Activated CD4-positive, alpha-beta T cell treated with anti-CD3 and anti-CD28 coated beads, Interleukin-2, amount 50 U/mL, for 1 hour (primary cell): Measurements from ENCODE around the gene MICB.
"Not testable (repeated sequence)": the region's sequence is repeated elsewhere in the genome, so short reads cannot be mapped to it uniquely, and the experiment has no call there.

Experiments
- DNase-seq: peaks from one replicate; pipeline ENCODE4 v3.0.0-alpha.2; 2020

The MICB gene

GRCh38 chr6:31497531-31498476 is at the start of gene MICB:
Gene MICB, plus strand, starts transcription at chr6:31498145. Its CDS starts 49 bp downstream, at chr6:31498194.
- DNase-seq, result peak; percentile 84

GRCh38 chr6:31450751-31451150 is 47.2 kb upstream of the MICB start:
- DNase-seq, result no peak

GRCh38 chr6:31452859-31453258 is 45.1 kb upstream of the MICB start:
- DNase-seq, result no peak

GRCh38 chr6:31453259-31453658 is 44.7 kb upstream of the MICB start:
- DNase-seq, result no peak

- DNase-seq, result not testable (repeated sequence)
Observed at GRCh38 chr6:31459864-31460263, 38.1 kb upstream of the MICB start.

- no peak for DNase-seq
Observed at GRCh38 chr6:31460361-31461025, 37.5 kb upstream of the MICB start.

GRCh38 chr6:31462026-31462963 is 35.6 kb upstream of the MICB start:
- no peak for DNase-seq

- DNase-seq, result peak; percentile 87
Observed at GRCh38 chr6:31462964-31463870, 34.7 kb upstream of the MICB start.

GRCh38 chr6:31464252-31465184 is 33.4 kb upstream of the MICB start:
- DNase-seq, result no peak

- DNase-seq, result no peak
Observed at GRCh38 chr6:31465185-31465536, 32.8 kb upstream of the MICB start.

- no peak for DNase-seq
Observed at GRCh38 chr6:31465718-31466117, 32.2 kb upstream of the MICB start.

- no peak for DNase-seq
Observed at GRCh38 chr6:31466466-31466865, 31.5 kb upstream of the MICB start.

GRCh38 chr6:31467151-31467550 is 30.8 kb upstream of the MICB start:
- DNase-seq, result no peak

GRCh38 chr6:31468311-31468710 is 29.6 kb upstream of the MICB start:
- no peak for DNase-seq

- no peak for DNase-seq
Observed at GRCh38 chr6:31470801-31471200, 27.1 kb upstream of the MICB start.

GRCh38 chr6:31471711-31472110 is 26.2 kb upstream of the MICB start:
- DNase-seq, result no peak

GRCh38 chr6:31472259-31472658 is 25.7 kb upstream of the MICB start:
- DNase-seq, result no peak

GRCh38 chr6:31473244-31473643 is 24.7 kb upstream of the MICB start:
- DNase-seq, result no peak

GRCh38 chr6:31473780-31474761 is 23.9 kb upstream of the MICB start:
- no peak for DNase-seq

- no peak for DNase-seq
Observed at GRCh38 chr6:31474871-31475286, 23.1 kb upstream of the MICB start.
